NOMO-1 (cell line): ENCODE measurements around the gene RCCD1.
"Not testable (repeated sequence)": the region's sequence is repeated elsewhere in the genome, so short reads cannot be mapped to it uniquely, and the experiment has no call there.

Source experiments
- DNase-seq, 2 experiments: peaks; one replicate each; lab custom pipeline; 2025; ENCODE audit not compliant: unreplicated experiment in 2 of 2; lab: John Stamatoyannopoulos, UW

The RCCD1 gene

GRCh38 chr15:90954712-90955623 is at the start of gene RCCD1:
Gene RCCD1, plus strand, starts transcription at chr15:90954884. Its CDS starts 1,851 bp downstream, at chr15:90956735.
- DNase-seq, result peak; percentile 97 to 98

GRCh38 chr15:90905306-90906180 is 49.1 kb upstream of the RCCD1 start:
- DNase-seq, result no peak

- DNase-seq, result no peak
Measured at GRCh38 chr15:90906181-90906849, 48.4 kb upstream of the RCCD1 start.

GRCh38 chr15:90907051-90907660 is 47.5 kb upstream of the RCCD1 start:
- no peak for DNase-seq

- DNase-seq, result no peak
Measured at GRCh38 chr15:90907838-90908507, 46.7 kb upstream of the RCCD1 start.

GRCh38 chr15:90909449-90909848 is 45.2 kb upstream of the RCCD1 start:
- not testable (repeated sequence) for DNase-seq

GRCh38 chr15:90909976-90910375 is 44.7 kb upstream of the RCCD1 start:
- no peak for DNase-seq

GRCh38 chr15:90910441-90911301 is 44.0 kb upstream of the RCCD1 start:
- no peak for DNase-seq

- DNase-seq, result no peak
Measured at GRCh38 chr15:90911302-90911623, 43.4 kb upstream of the RCCD1 start.

- no peak for DNase-seq
Measured at GRCh38 chr15:90911906-90912769, 42.5 kb upstream of the RCCD1 start.

- DNase-seq, result no peak
Measured at GRCh38 chr15:90912770-90913075, 42.0 kb upstream of the RCCD1 start.

- DNase-seq, result no peak
Measured at GRCh38 chr15:90913398-90913944, 41.2 kb upstream of the RCCD1 start.

GRCh38 chr15:90914305-90915080 is 40.2 kb upstream of the RCCD1 start:
- DNase-seq, result peak; percentile 41 to 84

- no peak for DNase-seq
Measured at GRCh38 chr15:90915216-90915807, 39.4 kb upstream of the RCCD1 start.

- DNase-seq, result peak; percentile 78 to 80
Measured at GRCh38 chr15:90915808-90916440, 38.8 kb upstream of the RCCD1 start.

GRCh38 chr15:90916461-90916860 is 38.2 kb upstream of the RCCD1 start:
- no peak for DNase-seq

GRCh38 chr15:90917569-90917968 is 37.1 kb upstream of the RCCD1 start:
- DNase-seq, result no peak
